HEK293 (cell line): ENCODE data around the gene SLC12A4.

Source experiments
- CTCF ChIA-PET: fragments of 350-600 bp; formaldehyde crosslinking; extraction: SDS; loops from one replicate; lab custom pipeline; 2021; ENCODE audit warnings: antibody characterized with exemption; lab: Yijun Ruan, JAX
- POLR2A ChIA-PET: fragments of 300-600 bp; formaldehyde crosslinking; extraction: SDS; loops from one replicate; lab custom pipeline; 2020; ENCODE audit warnings: antibody characterized with exemption, inconsistent platforms; lab: Yijun Ruan, JAX
- H3K27ac ChIP-seq: fragments of 200-500 bp; sonication (Bioruptor generic); 2 replicates; pipeline ENCODE4 v1.5.1; 2014; ENCODE audit warnings: low read depth, low read length, control low read depth, inconsistent platforms; ENCODE audit errors: extremely low read depth
- H3K36me3 ChIP-seq, 2 experiments: fragments of 200-500 bp in 1 of 2; sonication (Bioruptor generic) in 1 of 2; 1 replicate in 1 of 2; 2 replicates in 1 of 2; pipeline ENCODE4 v1.5.1; 2014 to 2017; ENCODE audit warnings: inconsistent platforms in 2 of 2, low read length in 2 of 2; ENCODE audit not compliant: control insufficient read depth in 2 of 2, insufficient read depth in 1 of 2
- H3K4me1 ChIP-seq: fragments of 200-500 bp; sonication (Bioruptor generic); 2 replicates; pipeline ENCODE4 v1.5.1; 2014; ENCODE audit warnings: mild to moderate bottlenecking, low read length, inconsistent platforms; ENCODE audit not compliant: control insufficient read depth, insufficient read depth
- H3K4me3 ChIP-seq: 2 replicates; pipeline ENCODE4 v1.5.1; 2011; ENCODE audit warnings: low read depth, mild to moderate bottlenecking, control low read depth, low read length, moderate library complexity
- H3K9me3 ChIP-seq: fragments of 200-500 bp; sonication (Bioruptor generic); 2 replicates; pipeline ENCODE4 v1.5.1; 2014; ENCODE audit warnings: low read depth, low read length, inconsistent platforms; ENCODE audit not compliant: control insufficient read depth, insufficient read depth
- GLI2 ChIP-seq: fragments of 450-650 bp; formaldehyde crosslinking; IDR thresholded peaks from 2 replicates; pipeline ENCODE4; 2017; ENCODE audit warnings: missing biosample characterization, missing genetic modification characterization, low read depth, borderline replicate concordance
- HOXC10 ChIP-seq: sonication (generic); formaldehyde crosslinking; IDR thresholded peaks from 2 replicates; pipeline ENCODE4 v1.8.1; 2023; ENCODE audit warnings: mild to moderate bottlenecking, missing genetic modification reagents
- KLF8 ChIP-seq: fragments of 450-650 bp; formaldehyde crosslinking; IDR thresholded peaks from 2 replicates; pipeline ENCODE4 v1.5.1; 2016; ENCODE audit warnings: missing biosample characterization, missing genetic modification characterization
- OVOL3 ChIP-seq: fragments of 450-650 bp; formaldehyde crosslinking; IDR thresholded peaks from 2 replicates; pipeline ENCODE4 v1.5.1; 2016; ENCODE audit warnings: missing biosample characterization, missing genetic modification characterization
- ZFP3 ChIP-seq: fragments of 450-650 bp; formaldehyde crosslinking; IDR thresholded peaks from 2 replicates; pipeline ENCODE4 v1.5.1; 2016; ENCODE audit warnings: low read depth, missing biosample characterization, missing genetic modification characterization
- ZFP41 ChIP-seq: fragments of 450-650 bp; formaldehyde crosslinking; IDR thresholded peaks from 2 replicates; pipeline ENCODE4 v1.5.1; 2016; ENCODE audit warnings: missing biosample characterization, missing genetic modification characterization, borderline replicate concordance
- ZNF132 ChIP-seq: fragments of 450-650 bp; formaldehyde crosslinking; IDR thresholded peaks from 2 replicates; pipeline ENCODE4 v1.5.1; 2017; ENCODE audit warnings: missing biosample characterization, missing genetic modification characterization, borderline replicate concordance
- ZNF202 ChIP-seq: fragments of 450-650 bp; formaldehyde crosslinking; IDR thresholded peaks from 2 replicates; pipeline ENCODE4 v1.5.1; 2016; ENCODE audit warnings: missing biosample characterization, missing genetic modification characterization, borderline replicate concordance
- ZNF266 ChIP-seq: fragments of 450-650 bp; formaldehyde crosslinking; IDR thresholded peaks from 2 replicates; pipeline ENCODE4 v1.5.1; 2016; ENCODE audit warnings: missing biosample characterization, missing genetic modification characterization, low read depth
- ZNF350 ChIP-seq: fragments of 450-650 bp; formaldehyde crosslinking; IDR thresholded peaks from 2 replicates; pipeline ENCODE4 v1.5.0; 2017; ENCODE audit warnings: missing biosample characterization, mild to moderate bottlenecking, missing genetic modification characterization
- ZNF391 ChIP-seq: fragments of 450-650 bp; formaldehyde crosslinking; IDR thresholded peaks from 2 replicates; pipeline ENCODE4 v1.5.1; 2016; ENCODE audit warnings: low read depth, missing biosample characterization, missing genetic modification characterization, borderline replicate concordance
- ZNF404 ChIP-seq: fragments of 450-650 bp; formaldehyde crosslinking; IDR thresholded peaks from 2 replicates; pipeline ENCODE4 v1.5.1; 2017; ENCODE audit warnings: missing biosample characterization, missing genetic modification characterization
- ZNF48 ChIP-seq: fragments of 450-650 bp; formaldehyde crosslinking; IDR thresholded peaks from 2 replicates; pipeline ENCODE4 v1.5.1; 2016; ENCODE audit warnings: missing biosample characterization, missing genetic modification characterization
- ZNF549 ChIP-seq: fragments of 450-650 bp; IDR thresholded peaks from 2 replicates; pipeline ENCODE4 v1.5.1; 2018; ENCODE audit warnings: missing biosample characterization, missing genetic modification characterization, mild to moderate bottlenecking, inconsistent platforms, moderate library complexity
- ZNF571 ChIP-seq: fragments of 450-650 bp; formaldehyde crosslinking; IDR thresholded peaks from 2 replicates; pipeline ENCODE4 v1.5.0; 2017; ENCODE audit warnings: missing biosample characterization, missing genetic modification characterization
- ZNF621 ChIP-seq: fragments of 450-650 bp; formaldehyde crosslinking; IDR thresholded peaks from 2 replicates; pipeline ENCODE4 v1.5.1; 2017; ENCODE audit warnings: missing biosample characterization, missing genetic modification characterization
- ZNF623 ChIP-seq: fragments of 450-650 bp; formaldehyde crosslinking; IDR thresholded peaks from 2 replicates; pipeline ENCODE4 v1.5.1; 2016; ENCODE audit warnings: missing biosample characterization, missing genetic modification characterization
- ZNF654 ChIP-seq: fragments of 450-650 bp; formaldehyde crosslinking; IDR thresholded peaks from 2 replicates; pipeline ENCODE4 v1.5.1; 2016; ENCODE audit warnings: low read depth, missing biosample characterization, missing genetic modification characterization
- ZNF707 ChIP-seq: fragments of 450-650 bp; formaldehyde crosslinking; IDR thresholded peaks from 2 replicates; pipeline ENCODE4 v1.5.1; 2016; ENCODE audit warnings: missing biosample characterization, missing genetic modification characterization
- ZNF792 ChIP-seq: fragments of 450-650 bp; formaldehyde crosslinking; IDR thresholded peaks from 2 replicates; pipeline ENCODE4 v1.5.1; 2016; ENCODE audit warnings: missing biosample characterization, missing genetic modification characterization
- ZSCAN30 ChIP-seq: fragments of 450-650 bp; IDR thresholded peaks from 2 replicates; pipeline ENCODE4 v1.5.1; 2018; ENCODE audit warnings: missing biosample characterization, mild to moderate bottlenecking, missing genetic modification characterization, moderate library complexity
- ZXDB ChIP-seq: fragments of 450-650 bp; formaldehyde crosslinking; IDR thresholded peaks from 2 replicates; pipeline ENCODE4 v1.5.1; 2016; ENCODE audit warnings: missing biosample characterization, missing genetic modification characterization
- TF ChIP-seq, protein P1 (sequence below): fragments of 450-650 bp; formaldehyde crosslinking; IDR thresholded peaks from 2 replicates; pipeline ENCODE4 v1.5.1; 2016; ENCODE audit warnings: missing biosample characterization, missing genetic modification characterization
- TF ChIP-seq, protein P2 (sequence below): fragments of 450-650 bp; formaldehyde crosslinking; IDR thresholded peaks from 2 replicates; pipeline ENCODE4 v1.5.1; 2016; ENCODE audit warnings: missing biosample characterization, missing genetic modification characterization
- TF ChIP-seq, protein P3 (sequence below): fragments of 450-650 bp; formaldehyde crosslinking; IDR thresholded peaks from 2 replicates; pipeline ENCODE4 v1.5.1; 2016; ENCODE audit warnings: missing biosample characterization, missing genetic modification characterization
- TF ChIP-seq, protein P4 (sequence below): fragments of 450-650 bp; formaldehyde crosslinking; IDR thresholded peaks from 2 replicates; pipeline ENCODE4 v1.5.1; 2016; ENCODE audit warnings: missing biosample characterization, missing genetic modification characterization, borderline replicate concordance

Gene SLC12A4

DNA sequence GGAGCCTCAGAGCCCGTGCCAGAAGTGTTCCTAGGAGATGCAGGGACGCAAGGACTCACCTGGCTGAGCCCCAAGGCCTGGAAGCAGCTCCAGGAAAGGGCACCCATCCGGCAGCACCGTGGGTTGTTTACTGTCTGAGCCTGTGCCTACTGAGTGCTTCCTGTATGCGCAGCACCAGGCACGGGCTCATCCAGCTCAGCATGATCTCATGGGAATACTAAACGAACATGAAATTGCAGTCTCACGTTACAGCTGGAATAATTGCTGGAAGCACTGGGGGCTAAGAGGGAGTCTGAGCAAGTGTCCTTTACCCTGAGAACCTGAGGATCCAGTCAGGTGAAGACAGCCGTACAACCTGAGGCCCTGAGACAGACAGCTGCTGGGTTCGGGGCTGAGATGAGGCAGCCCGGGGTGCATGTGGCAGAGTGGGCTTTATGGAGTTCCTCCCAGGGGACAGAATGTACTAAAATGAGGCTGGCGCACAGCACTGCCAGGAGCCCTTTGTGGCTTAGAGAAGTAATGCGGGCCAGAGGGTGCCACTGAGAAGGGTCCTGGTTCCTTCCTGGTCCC is 42.2 kb downstream of the SLC12A4 start:
- ChIA-PET POLR2A (interaction anchor here (1.0 to 3.0 kb wide), 3 partner anchors 8 to 10 kb away, joined by 3 to 10 read pairs (median 4); no protein-coding TSS in a partner anchor), CTCF (interaction anchor here (0.5 to 4.9 kb wide), 13 partner anchors 9 to 405 kb away, joined by 3 to 62 read pairs (median 3); partner anchors contain the start of gene NRN1L)
- Histone ChIP-seq H3K9me3 (no peaks in the 10 kb centered on the region), H3K4me3 (no peak overlapping the region), H3K36me3 (peaks cover 0 to 55% of the 10 kb centered on the region in 2 experiments; a peak in 1 of 3 replicates), H3K4me1 (peaks cover 10% of the 10 kb centered on the region; the same call in 1 of the 2 replicates), H3K27ac (peak overlapping the region; percentile 20; the same call in 1 of the 2 replicates)
- TF ChIP-seq, protein P1, sequence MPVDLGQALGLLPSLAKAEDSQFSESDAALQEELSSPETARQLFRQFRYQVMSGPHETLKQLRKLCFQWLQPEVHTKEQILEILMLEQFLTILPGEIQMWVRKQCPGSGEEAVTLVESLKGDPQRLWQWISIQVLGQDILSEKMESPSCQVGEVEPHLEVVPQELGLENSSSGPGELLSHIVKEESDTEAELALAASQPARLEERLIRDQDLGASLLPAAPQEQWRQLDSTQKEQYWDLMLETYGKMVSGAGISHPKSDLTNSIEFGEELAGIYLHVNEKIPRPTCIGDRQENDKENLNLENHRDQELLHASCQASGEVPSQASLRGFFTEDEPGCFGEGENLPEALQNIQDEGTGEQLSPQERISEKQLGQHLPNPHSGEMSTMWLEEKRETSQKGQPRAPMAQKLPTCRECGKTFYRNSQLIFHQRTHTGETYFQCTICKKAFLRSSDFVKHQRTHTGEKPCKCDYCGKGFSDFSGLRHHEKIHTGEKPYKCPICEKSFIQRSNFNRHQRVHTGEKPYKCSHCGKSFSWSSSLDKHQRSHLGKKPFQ (tag by site-specific recombination): no peak
- TF ChIP-seq ZFP41: no peak
- no peak for TF ChIP-seq ZNF707 (tag by site-specific recombination)
- TF ChIP-seq ZNF48 (tag by site-specific recombination): no peak
- TF ChIP-seq ZNF549 (tag by site-specific recombination): no peak
- no peak for TF ChIP-seq ZNF391 (tag by site-specific recombination)
- TF ChIP-seq, protein P2, sequence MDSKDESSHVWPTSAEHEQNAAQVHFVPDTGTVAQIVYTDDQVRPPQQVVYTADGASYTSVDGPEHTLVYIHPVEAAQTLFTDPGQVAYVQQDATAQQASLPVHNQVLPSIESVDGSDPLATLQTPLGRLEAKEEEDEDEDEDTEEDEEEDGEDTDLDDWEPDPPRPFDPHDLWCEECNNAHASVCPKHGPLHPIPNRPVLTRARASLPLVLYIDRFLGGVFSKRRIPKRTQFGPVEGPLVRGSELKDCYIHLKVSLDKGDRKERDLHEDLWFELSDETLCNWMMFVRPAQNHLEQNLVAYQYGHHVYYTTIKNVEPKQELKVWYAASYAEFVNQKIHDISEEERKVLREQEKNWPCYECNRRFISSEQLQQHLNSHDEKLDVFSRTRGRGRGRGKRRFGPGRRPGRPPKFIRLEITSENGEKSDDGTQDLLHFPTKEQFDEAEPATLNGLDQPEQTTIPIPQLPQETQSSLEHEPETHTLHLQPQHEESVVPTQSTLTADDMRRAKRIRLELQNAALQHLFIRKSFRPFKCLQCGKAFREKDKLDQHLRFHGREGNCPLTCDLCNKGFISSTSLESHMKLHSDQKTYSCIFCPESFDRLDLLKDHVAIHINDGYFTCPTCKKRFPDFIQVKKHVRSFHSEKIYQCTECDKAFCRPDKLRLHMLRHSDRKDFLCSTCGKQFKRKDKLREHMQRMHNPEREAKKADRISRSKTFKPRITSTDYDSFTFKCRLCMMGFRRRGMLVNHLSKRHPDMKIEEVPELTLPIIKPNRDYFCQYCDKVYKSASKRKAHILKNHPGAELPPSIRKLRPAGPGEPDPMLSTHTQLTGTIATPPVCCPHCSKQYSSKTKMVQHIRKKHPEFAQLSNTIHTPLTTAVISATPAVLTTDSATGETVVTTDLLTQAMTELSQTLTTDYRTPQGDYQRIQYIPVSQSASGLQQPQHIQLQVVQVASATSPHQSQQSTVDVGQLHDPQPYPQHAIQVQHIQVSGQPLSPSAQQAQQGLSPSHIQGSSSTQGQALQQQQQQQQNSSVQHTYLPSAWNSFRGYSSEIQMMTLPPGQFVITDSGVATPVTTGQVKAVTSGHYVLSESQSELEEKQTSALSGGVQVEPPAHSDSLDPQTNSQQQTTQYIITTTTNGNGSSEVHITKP: no peak
- no peak for TF ChIP-seq ZNF350
- no peak for TF ChIP-seq ZNF654
- no peak for TF ChIP-seq ZNF623 (tag by site-specific recombination)
- no peak for TF ChIP-seq ZNF571 (tag by site-specific recombination)
- TF ChIP-seq ZFP3: no peak
- peak; percentile 97; the same call in 1 of the 2 replicates for TF ChIP-seq ZNF792 (tag by site-specific recombination)
- no peak for TF ChIP-seq ZNF266
- no peak for TF ChIP-seq HOXC10 (CRISPR knock-in tag)
- TF ChIP-seq ZNF132 (tag by site-specific recombination): no peak
- TF ChIP-seq ZSCAN30 (tag by site-specific recombination): no peak
- TF ChIP-seq ZNF404 (tag by site-specific recombination): no peak
- no peak for TF ChIP-seq ZNF621 (tag by site-specific recombination)
- TF ChIP-seq KLF8 (tag by site-specific recombination): 0 out of 2 replicates have a peak, but pooled peaks have one; percentile 38
- TF ChIP-seq ZNF202 (tag by site-specific recombination): no peak
- TF ChIP-seq, protein P3, sequence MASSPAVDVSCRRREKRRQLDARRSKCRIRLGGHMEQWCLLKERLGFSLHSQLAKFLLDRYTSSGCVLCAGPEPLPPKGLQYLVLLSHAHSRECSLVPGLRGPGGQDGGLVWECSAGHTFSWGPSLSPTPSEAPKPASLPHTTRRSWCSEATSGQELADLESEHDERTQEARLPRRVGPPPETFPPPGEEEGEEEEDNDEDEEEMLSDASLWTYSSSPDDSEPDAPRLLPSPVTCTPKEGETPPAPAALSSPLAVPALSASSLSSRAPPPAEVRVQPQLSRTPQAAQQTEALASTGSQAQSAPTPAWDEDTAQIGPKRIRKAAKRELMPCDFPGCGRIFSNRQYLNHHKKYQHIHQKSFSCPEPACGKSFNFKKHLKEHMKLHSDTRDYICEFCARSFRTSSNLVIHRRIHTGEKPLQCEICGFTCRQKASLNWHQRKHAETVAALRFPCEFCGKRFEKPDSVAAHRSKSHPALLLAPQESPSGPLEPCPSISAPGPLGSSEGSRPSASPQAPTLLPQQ: peak; percentile 40; the same call in 1 of the 2 replicates
- no peak for TF ChIP-seq OVOL3 (tag by site-specific recombination)
- TF ChIP-seq ZXDB (tag by site-specific recombination): peak; percentile 49; the same call in 1 of the 2 replicates
- TF ChIP-seq GLI2 (tag by site-specific recombination): no peak
- TF ChIP-seq, protein P4, sequence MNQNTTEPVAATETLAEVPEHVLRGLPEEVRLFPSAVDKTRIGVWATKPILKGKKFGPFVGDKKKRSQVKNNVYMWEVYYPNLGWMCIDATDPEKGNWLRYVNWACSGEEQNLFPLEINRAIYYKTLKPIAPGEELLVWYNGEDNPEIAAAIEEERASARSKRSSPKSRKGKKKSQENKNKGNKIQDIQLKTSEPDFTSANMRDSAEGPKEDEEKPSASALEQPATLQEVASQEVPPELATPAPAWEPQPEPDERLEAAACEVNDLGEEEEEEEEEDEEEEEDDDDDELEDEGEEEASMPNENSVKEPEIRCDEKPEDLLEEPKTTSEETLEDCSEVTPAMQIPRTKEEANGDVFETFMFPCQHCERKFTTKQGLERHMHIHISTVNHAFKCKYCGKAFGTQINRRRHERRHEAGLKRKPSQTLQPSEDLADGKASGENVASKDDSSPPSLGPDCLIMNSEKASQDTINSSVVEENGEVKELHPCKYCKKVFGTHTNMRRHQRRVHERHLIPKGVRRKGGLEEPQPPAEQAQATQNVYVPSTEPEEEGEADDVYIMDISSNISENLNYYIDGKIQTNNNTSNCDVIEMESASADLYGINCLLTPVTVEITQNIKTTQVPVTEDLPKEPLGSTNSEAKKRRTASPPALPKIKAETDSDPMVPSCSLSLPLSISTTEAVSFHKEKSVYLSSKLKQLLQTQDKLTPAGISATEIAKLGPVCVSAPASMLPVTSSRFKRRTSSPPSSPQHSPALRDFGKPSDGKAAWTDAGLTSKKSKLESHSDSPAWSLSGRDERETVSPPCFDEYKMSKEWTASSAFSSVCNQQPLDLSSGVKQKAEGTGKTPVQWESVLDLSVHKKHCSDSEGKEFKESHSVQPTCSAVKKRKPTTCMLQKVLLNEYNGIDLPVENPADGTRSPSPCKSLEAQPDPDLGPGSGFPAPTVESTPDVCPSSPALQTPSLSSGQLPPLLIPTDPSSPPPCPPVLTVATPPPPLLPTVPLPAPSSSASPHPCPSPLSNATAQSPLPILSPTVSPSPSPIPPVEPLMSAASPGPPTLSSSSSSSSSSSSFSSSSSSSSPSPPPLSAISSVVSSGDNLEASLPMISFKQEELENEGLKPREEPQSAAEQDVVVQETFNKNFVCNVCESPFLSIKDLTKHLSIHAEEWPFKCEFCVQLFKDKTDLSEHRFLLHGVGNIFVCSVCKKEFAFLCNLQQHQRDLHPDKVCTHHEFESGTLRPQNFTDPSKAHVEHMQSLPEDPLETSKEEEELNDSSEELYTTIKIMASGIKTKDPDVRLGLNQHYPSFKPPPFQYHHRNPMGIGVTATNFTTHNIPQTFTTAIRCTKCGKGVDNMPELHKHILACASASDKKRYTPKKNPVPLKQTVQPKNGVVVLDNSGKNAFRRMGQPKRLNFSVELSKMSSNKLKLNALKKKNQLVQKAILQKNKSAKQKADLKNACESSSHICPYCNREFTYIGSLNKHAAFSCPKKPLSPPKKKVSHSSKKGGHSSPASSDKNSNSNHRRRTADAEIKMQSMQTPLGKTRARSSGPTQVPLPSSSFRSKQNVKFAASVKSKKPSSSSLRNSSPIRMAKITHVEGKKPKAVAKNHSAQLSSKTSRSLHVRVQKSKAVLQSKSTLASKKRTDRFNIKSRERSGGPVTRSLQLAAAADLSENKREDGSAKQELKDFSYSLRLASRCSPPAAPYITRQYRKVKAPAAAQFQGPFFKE (tag by site-specific recombination): no peak
